ENCODE results near the gene ATG14.

GRCh38 chr14:55457496-55457895 lies 45.9 kb upstream of the ATG14 start:
- TF ChIP-seq ZNF8 (CRISPR knock-in tag; IDR thresholded peaks at IDR 0.05) (no peak), PATZ1 (CRISPR knock-in tag; IDR thresholded peaks at IDR 0.05; ENCODE audit: borderline replicate concordance) (no peak), RARB (CRISPR knock-in tag; IDR thresholded peaks at IDR 0.05) (no peak), ESRRG (CRISPR knock-in tag; IDR thresholded peaks at IDR 0.05) (no peak), ISL1 (CRISPR knock-in tag; IDR thresholded peaks at IDR 0.05) (no peak), TSHZ2 (CRISPR knock-in tag; IDR thresholded peaks at IDR 0.05) (no peak), POU6F1 (CRISPR knock-in tag; IDR thresholded peaks at IDR 0.05; ENCODE audit: borderline replicate concordance, low read depth) (no peak), ARNTL (CRISPR knock-in tag; IDR thresholded peaks at IDR 0.05; ENCODE audit: borderline replicate concordance, low read depth) (no peak), BACH2 (CRISPR knock-in tag; IDR thresholded peaks at IDR 0.05; ENCODE audit: borderline replicate concordance) (no peak), ZFP30 (CRISPR knock-in tag; IDR thresholded peaks at IDR 0.05) (no peak), TOX (CRISPR knock-in tag; IDR thresholded peaks at IDR 0.05; ENCODE audit: borderline replicate concordance) (no peak), SNAI2 (CRISPR knock-in tag; IDR thresholded peaks at IDR 0.05) (no peak)
- TF ChIP-seq, protein P1, sequence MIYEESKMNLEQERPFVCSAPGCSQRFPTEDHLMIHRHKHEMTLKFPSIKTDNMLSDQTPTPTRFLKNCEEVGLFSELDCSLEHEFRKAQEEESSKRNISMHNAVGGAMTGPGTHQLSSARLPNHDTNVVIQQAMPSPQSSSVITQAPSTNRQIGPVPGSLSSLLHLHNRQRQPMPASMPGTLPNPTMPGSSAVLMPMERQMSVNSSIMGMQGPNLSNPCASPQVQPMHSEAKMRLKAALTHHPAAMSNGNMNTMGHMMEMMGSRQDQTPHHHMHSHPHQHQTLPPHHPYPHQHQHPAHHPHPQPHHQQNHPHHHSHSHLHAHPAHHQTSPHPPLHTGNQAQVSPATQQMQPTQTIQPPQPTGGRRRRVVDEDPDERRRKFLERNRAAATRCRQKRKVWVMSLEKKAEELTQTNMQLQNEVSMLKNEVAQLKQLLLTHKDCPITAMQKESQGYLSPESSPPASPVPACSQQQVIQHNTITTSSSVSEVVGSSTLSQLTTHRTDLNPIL (CRISPR knock-in tag; IDR thresholded peaks at IDR 0.05; ENCODE audit: low read depth), result no peak

Data from SK-N-SH treated with all-trans-retinoic acid at 6 μM for 48 hours (cell line).